K562 (cell line): ENCODE measurements around the gene NUP188. TPM values are rescaled to one million over a fixed set of nuclear protein-coding genes. Genes with fewer than 3 reads are reported as not detected.

Experiments used
- ATAC-seq: fragments of 200-7000 bp; cut with Tn5 transposase; 3 replicates; pipeline ENCODE4 v1.9.1; 2020; ENCODE audit warnings: moderate library complexity
- BruUV-seq: library from RNA; stranded (reverse); fragments of 400-500 nt; replicated peaks from 2 replicates; lab custom pipeline; 2021; lab: Mats Ljungman, UMichigan
- CTCF ChIA-PET: fragments of 300-600 bp; formaldehyde crosslinking; extraction: SDS; loops from one replicate; lab custom pipeline; 2021; ENCODE audit warnings: low intra/inter-chr PET ratio; lab: Yijun Ruan, JAX
- POLR2A ChIA-PET: fragments of 300-600, 350-650 bp; sonication (Branson Sonifier 250); formaldehyde crosslinking; extraction: SDS; loops from one replicate; lab custom pipeline; 2021; ENCODE audit warnings: antibody characterized with exemption, inconsistent platforms; lab: Yijun Ruan, JAX
- DNase-seq, 4 experiments: peaks; one replicate each; pipeline versions ENCODE4 v3.0.0 to v3.0.0-alpha.2; 2011 to 2018; ENCODE audit warnings: low spot score in 3 of 4, mixed read lengths in 3 of 4; ENCODE audit errors: extremely low read depth in 1 of 4
- FAIRE-seq: peaks from 2 replicates; lab custom pipeline; 2011; peaks lifted over from hg19 to GRCh38; lab: Jason Lieb, UNC
- H2AFZ ChIP-seq: 2 replicates; pipeline ENCODE4 v1.6.0; 2011; ENCODE audit warnings: low read depth, low read length, control low read depth, inconsistent platforms
- H3K27ac ChIP-seq: fragments of 200-600 bp; 3 replicates; pipeline ENCODE4 v1.8.0; 2011; ENCODE audit warnings: low read depth, mild to moderate bottlenecking, control low read depth, inconsistent platforms, low read length, moderate library complexity, mixed read lengths; ENCODE audit errors: extremely low read depth
- H3K27me3 ChIP-seq, 2 experiments: fragments of 300-600 bp in 1 of 2; 2 replicates in 1 of 2; 3 replicates in 1 of 2; pipeline versions ENCODE4 v1.6.0 to v1.8.0; 2011; ENCODE audit warnings: inconsistent platforms in 2 of 2, low read length in 2 of 2, mild to moderate bottlenecking in 1 of 2, mixed read lengths in 1 of 2, moderate library complexity in 1 of 2; ENCODE audit not compliant: control insufficient read depth in 2 of 2, insufficient read depth in 2 of 2
- H3K36me3 ChIP-seq: fragments of 300-600 bp; 3 replicates; pipeline ENCODE4 v1.8.0; 2011; ENCODE audit warnings: mild to moderate bottlenecking, low read length, inconsistent platforms; ENCODE audit not compliant: control insufficient read depth, insufficient read depth
- H3K4me1 ChIP-seq, 2 experiments: fragments of 200-600 bp in 1 of 2; replicated peaks in 1 of 2; 2 replicates in 1 of 2; 3 replicates in 1 of 2; pipeline versions ENCODE4 v1.5.1 to v1.8.0; 2011; ENCODE audit warnings: inconsistent platforms in 2 of 2, low read length in 2 of 2, mild to moderate bottlenecking in 1 of 2, mixed read lengths in 1 of 2, moderate library complexity in 1 of 2; ENCODE audit not compliant: control insufficient read depth in 2 of 2, insufficient read depth in 2 of 2
- H3K4me2 ChIP-seq: 2 replicates; pipeline ENCODE4 v1.6.1; 2011; ENCODE audit warnings: low read length, control low read depth, inconsistent platforms, mixed read lengths; ENCODE audit not compliant: insufficient read depth
- H3K4me3 ChIP-seq: fragments of 200-600 bp; sonication (generic), shearing (Covaris generic); 2 replicates; pipeline ENCODE4 v1.5.1; 2016; ENCODE audit warnings: control low read depth, inconsistent platforms
- H3K79me2 ChIP-seq: fragments of 200-600 bp; 3 replicates; pipeline ENCODE4 v1.8.0; 2011; ENCODE audit warnings: low read length, inconsistent platforms; ENCODE audit not compliant: control insufficient read depth, insufficient read depth
- H3K9ac ChIP-seq, 2 experiments: 2 replicates each; pipeline versions ENCODE4 v1.6.0 to v1.6.1; 2011; ENCODE audit warnings: low read depth in 2 of 2, low read length in 2 of 2, control low read depth in 1 of 2, inconsistent platforms in 1 of 2, mild to moderate bottlenecking in 1 of 2, mixed read lengths in 1 of 2; ENCODE audit not compliant: insufficient read depth in 1 of 2
- H3K9me1 ChIP-seq: one replicate; pipeline ENCODE4 v1.6.0; 2011; ENCODE audit warnings: inconsistent platforms, mild to moderate bottlenecking, low read length, moderate library complexity; ENCODE audit not compliant: control insufficient read depth, insufficient read depth
- H3K9me3 ChIP-seq: replicated peaks from 2 replicates; pipeline ENCODE4 v1.5.1; 2011; ENCODE audit warnings: low read depth, low read length, inconsistent platforms; ENCODE audit not compliant: control insufficient read depth, insufficient read depth
- H4K20me1 ChIP-seq: replicated peaks from 2 replicates; pipeline ENCODE4 v1.6.1; 2011; ENCODE audit warnings: low read length, inconsistent platforms, mixed read lengths; ENCODE audit not compliant: control insufficient read depth, insufficient read depth
- ARID1B ChIP-seq: fragments of 450-650 bp; IDR thresholded peaks from 2 replicates; pipeline ENCODE4 v1.6.1; 2016; ENCODE audit warnings: antibody characterized with exemption, mild to moderate bottlenecking, inconsistent platforms
- CBFA2T3 ChIP-seq: fragments of 450-650 bp; IDR thresholded peaks from 2 replicates; pipeline ENCODE4 v1.6.1; 2017
- CXXC5 ChIP-seq: fragments of 250-450 bp; sonication (Bioruptor Pico); IDR thresholded peaks from 2 replicates; pipeline ENCODE4 v1.8.0; 2022; ENCODE audit warnings: inconsistent platforms, mild to moderate bottlenecking, moderate library complexity
- DMBX1 ChIP-seq: fragments of 250-450 bp; sonication (Bioruptor Pico); IDR thresholded peaks from 2 replicates; pipeline ENCODE4 v1.8.0; 2022; ENCODE audit warnings: inconsistent platforms, mild to moderate bottlenecking, moderate library complexity, borderline replicate concordance
- JUND ChIP-seq, 2 experiments: IDR thresholded peaks; 2 replicates in 1 of 2; 3 replicates in 1 of 2; pipeline ENCODE4 v1.6.1; 2011; ENCODE audit warnings: borderline replicate concordance in 2 of 2, low read depth in 2 of 2, low read length in 2 of 2, improper control_type of control experiment in 1 of 2, missing biosample characterization in 1 of 2, missing genetic modification characterization in 1 of 2, missing genetic modification reagents in 1 of 2
- MTA2 ChIP-seq: fragments of 450-650 bp; IDR thresholded peaks from 2 replicates; pipeline ENCODE4 v1.6.1; 2016; ENCODE audit warnings: low read depth
- POLR2AphosphoS5 ChIP-seq: IDR thresholded peaks from 2 replicates; pipeline ENCODE4 v1.6.1; 2011; ENCODE audit warnings: mild to moderate bottlenecking, low read depth, low read length, moderate library complexity; ENCODE audit not compliant: control insufficient read depth, insufficient read depth
- TCF3 ChIP-seq: sonication (generic); formaldehyde crosslinking; IDR thresholded peaks from 2 replicates; pipeline ENCODE4 v1.4.0; 2020; ENCODE audit warnings: mild to moderate bottlenecking, missing genetic modification reagents
- ZFX ChIP-seq: sonication (generic); formaldehyde crosslinking; IDR thresholded peaks from 2 replicates; pipeline ENCODE4 v1.8.0; 2022; ENCODE audit warnings: mild to moderate bottlenecking, missing genetic modification reagents, moderate library complexity
- ZNF23 ChIP-seq: fragments of 250-450 bp; sonication (Bioruptor Pico); IDR thresholded peaks from 2 replicates; pipeline ENCODE4 v1.4.0; 2020; ENCODE audit warnings: mild to moderate bottlenecking
- WGBS: fragments of 100-300 bp; shearing (Covaris generic); methylation state at CpG from one replicate; pipeline ENCODE4 v1.1.6; 2016; ENCODE audit warnings: low coverage, mixed read lengths; ENCODE audit not compliant: insufficient coverage; ENCODE audit errors: missing lambda C conversion rate; 5-methylcytosine and 5-hydroxymethylcytosine counted together
- in situ Hi-C: fragments of 300-500 bp; cut with MboI; formaldehyde crosslinking; loops from 4 replicates; pipeline ENCODE4 v1.15.0; 2018; ENCODE audit warnings: inconsistent platforms, mixed read lengths
- intact Hi-C: fragments of 100-400 bp; cut with micrococcal nuclease; formaldehyde crosslinking; loops from 2 replicates; pipeline ENCODE4 v1.14.2; 2022
- polyA plus RNA-seq, 8 experiments: library from polyadenylated mRNA; depleted of rRNA in 4 of 8; stranded (reverse) in 5 of 8; unstranded in 3 of 8; fragments of >200 nt; fragmentation: Nextera tagmentation in 2 of 8; fragmentation: Illumina TruSeq in 1 of 8; extraction: Ambion mirVana in 2 of 8; extraction: Trizol in 1 of 8; gene quantifications; 2 replicates each; pipeline versions ENCODE4 v1.2.1 to v1.2.3, GENCODE V29; 2011 to 2014; ENCODE audit warnings: inconsistent platforms in 1 of 8, missing spikeins in 1 of 8
- total RNA-seq, 7 experiments: library from RNA; depleted of rRNA in 6 of 7; stranded (reverse); fragments of >200 nt in 6 of 7; fragmentation: Illumina TruSeq in 2 of 7; extraction: Trizol in 2 of 7; gene quantifications; 2 replicates each; pipeline versions ENCODE4 v1.2.1 to v1.2.3, GENCODE V29; 2011 to 2021; ENCODE audit warnings: low replicate concordance in 1 of 7
- TF ChIP-seq, protein P1 (sequence below): fragments of 450-650 bp; IDR thresholded peaks from 2 replicates; pipeline ENCODE4 v1.6.1; 2018; ENCODE audit not compliant: partially characterized antibody
- TF ChIP-seq, protein P2 (sequence below): fragments of 450-650 bp; IDR thresholded peaks from 2 replicates; pipeline ENCODE4 v1.7.1; 2018; ENCODE audit warnings: mild to moderate bottlenecking, low read depth; ENCODE audit not compliant: partially characterized antibody

The NUP188 gene
- total and polyA plus RNA-seq, 9 of the 15 experiments (the other 6 are each of a cell fraction or from before 2014, with no cell fraction given), result 11.7 to 135 (median 70.6) TPM

DNA sequence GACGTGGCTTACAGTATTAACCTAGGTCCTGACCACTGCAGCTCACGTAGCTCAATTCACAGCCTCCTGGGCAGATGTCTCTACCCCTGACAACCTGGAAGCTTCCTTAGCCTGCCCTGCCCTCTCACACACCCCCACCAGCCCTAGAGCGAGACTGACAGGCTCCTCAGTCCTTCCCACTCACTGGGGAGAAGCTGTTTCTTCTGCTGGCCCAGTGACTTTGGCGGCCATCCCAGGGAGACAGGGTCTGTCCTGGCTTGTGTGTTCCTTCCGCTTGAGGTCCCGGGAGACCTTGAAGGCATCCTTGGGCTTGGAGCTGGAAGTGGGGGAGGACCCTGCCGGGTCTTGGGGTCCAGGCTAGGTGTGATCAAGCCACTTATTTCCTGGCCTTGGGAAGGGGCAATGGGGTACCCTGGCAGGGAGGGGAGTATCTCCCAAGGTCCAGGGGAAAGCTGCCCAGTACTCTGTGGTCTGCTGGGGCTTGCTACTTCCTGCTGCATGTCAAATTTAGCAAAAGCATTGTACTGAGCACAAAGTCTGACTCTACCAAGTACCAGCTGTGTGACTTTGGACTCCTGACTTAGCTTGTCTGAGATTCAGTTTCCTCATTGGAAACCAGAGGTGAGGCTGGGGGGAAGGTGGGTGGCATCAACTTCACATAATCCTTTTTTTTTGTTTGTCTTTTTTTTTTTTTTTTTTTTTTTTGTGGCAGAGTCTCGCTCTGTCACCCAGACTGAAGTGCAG, 90.8 kb downstream of the NUP188 start (continued):
- TF ChIP-seq, protein P1, sequence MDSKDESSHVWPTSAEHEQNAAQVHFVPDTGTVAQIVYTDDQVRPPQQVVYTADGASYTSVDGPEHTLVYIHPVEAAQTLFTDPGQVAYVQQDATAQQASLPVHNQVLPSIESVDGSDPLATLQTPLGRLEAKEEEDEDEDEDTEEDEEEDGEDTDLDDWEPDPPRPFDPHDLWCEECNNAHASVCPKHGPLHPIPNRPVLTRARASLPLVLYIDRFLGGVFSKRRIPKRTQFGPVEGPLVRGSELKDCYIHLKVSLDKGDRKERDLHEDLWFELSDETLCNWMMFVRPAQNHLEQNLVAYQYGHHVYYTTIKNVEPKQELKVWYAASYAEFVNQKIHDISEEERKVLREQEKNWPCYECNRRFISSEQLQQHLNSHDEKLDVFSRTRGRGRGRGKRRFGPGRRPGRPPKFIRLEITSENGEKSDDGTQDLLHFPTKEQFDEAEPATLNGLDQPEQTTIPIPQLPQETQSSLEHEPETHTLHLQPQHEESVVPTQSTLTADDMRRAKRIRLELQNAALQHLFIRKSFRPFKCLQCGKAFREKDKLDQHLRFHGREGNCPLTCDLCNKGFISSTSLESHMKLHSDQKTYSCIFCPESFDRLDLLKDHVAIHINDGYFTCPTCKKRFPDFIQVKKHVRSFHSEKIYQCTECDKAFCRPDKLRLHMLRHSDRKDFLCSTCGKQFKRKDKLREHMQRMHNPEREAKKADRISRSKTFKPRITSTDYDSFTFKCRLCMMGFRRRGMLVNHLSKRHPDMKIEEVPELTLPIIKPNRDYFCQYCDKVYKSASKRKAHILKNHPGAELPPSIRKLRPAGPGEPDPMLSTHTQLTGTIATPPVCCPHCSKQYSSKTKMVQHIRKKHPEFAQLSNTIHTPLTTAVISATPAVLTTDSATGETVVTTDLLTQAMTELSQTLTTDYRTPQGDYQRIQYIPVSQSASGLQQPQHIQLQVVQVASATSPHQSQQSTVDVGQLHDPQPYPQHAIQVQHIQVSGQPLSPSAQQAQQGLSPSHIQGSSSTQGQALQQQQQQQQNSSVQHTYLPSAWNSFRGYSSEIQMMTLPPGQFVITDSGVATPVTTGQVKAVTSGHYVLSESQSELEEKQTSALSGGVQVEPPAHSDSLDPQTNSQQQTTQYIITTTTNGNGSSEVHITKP, result peak; percentile 10
- TF ChIP-seq, all 486 proteins: peak for 4

DNA sequence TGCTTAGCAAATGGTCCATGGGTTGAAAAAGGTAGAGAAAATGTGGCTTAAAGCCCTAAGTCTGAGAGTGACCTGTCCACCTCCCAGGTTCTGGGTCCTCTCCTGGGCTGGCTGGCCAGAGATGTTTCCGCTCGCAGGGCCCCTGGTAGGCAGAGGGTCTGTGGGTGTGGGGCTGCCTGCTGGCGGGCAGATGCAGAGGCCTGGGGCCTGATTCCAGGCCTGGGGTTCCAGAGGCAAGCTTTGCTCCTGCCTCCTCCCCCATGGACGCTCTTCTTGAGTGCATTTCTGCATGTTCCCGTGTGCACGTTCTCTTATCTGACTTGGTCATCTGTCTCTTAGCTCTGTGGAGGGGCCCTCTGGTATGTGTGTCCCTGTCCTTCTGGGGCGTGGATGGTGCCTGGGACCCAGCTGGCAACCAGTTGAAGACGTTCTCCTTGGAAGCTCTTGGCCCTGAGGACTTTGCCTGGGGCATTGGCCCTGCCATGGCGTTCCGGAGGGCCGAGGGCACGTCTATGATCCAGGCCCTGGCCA, 92.7 kb downstream of the NUP188 start:
- H3K27ac ChIP-seq, result peak overlapping the region; percentile 74
- DNase-seq (peak; percentile 70 to 83 (median 77)), ATAC-seq (peak; percentile 49), FAIRE-seq (peak; percentile 84)
- no peaks in the 10 kb centered on the region for H3K9me3 ChIP-seq
- H4K20me1 ChIP-seq, result no peaks in the 10 kb centered on the region; the same call in 1 of the 2 replicates
- POLR2A ChIA-PET, result interaction anchor here (0.6 to 1.2 kb wide), 5 partner anchors 9 to 92 kb away, joined by 3 to 6 read pairs (median 4); partner anchors contain the start of gene SH3GLB2
- H3K36me3 ChIP-seq, result peaks cover 48% of the 10 kb centered on the region; the same call in 2 of the 3 replicates
- H3K9me1 ChIP-seq, result peaks cover 4% of the 10 kb centered on the region
- peaks cover 27 to 44% of the 10 kb centered on the region in 2 experiments for H3K4me1 ChIP-seq
- H2AFZ ChIP-seq, result peak overlapping the region; percentile 27
- CTCF ChIA-PET, result interaction anchor here (0.6 kb wide), 1 partner anchor 32 kb away, joined by 3 read pairs; no protein-coding TSS in a partner anchor
- 21% methylated on average over 12 of the region's 12 CpGs for WGBS
- H3K9ac ChIP-seq, result peak overlapping the region; percentile 54 to 90
- H3K4me2 ChIP-seq, result peak overlapping the region; percentile 79
- H3K4me3 ChIP-seq, result peak overlapping the region; percentile 15; the same call in 1 of the 2 replicates
- in situ Hi-C loops, result no loop called here
- peaks cover 49% of the 10 kb centered on the region for H3K79me2 ChIP-seq
- no peaks in the 10 kb centered on the region for H3K27me3 ChIP-seq
- BruUV-seq, result no TSS peak
- intact Hi-C loops, result no loop called here
- TF ChIP-seq, protein P2, sequence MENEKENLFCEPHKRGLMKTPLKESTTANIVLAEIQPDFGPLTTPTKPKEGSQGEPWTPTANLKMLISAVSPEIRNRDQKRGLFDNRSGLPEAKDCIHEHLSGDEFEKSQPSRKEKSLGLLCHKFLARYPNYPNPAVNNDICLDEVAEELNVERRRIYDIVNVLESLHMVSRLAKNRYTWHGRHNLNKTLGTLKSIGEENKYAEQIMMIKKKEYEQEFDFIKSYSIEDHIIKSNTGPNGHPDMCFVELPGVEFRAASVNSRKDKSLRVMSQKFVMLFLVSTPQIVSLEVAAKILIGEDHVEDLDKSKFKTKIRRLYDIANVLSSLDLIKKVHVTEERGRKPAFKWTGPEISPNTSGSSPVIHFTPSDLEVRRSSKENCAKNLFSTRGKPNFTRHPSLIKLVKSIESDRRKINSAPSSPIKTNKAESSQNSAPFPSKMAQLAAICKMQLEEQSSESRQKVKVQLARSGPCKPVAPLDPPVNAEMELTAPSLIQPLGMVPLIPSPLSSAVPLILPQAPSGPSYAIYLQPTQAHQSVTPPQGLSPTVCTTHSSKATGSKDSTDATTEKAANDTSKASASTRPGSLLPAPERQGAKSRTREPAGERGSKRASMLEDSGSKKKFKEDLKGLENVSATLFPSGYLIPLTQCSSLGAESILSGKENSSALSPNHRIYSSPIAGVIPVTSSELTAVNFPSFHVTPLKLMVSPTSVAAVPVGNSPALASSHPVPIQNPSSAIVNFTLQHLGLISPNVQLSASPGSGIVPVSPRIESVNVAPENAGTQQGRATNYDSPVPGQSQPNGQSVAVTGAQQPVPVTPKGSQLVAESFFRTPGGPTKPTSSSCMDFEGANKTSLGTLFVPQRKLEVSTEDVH, result no peak
- peak; percentile 89 for TF ChIP-seq CXXC5 (CRISPR knock-in tag)
- peak; percentile 55 for TF ChIP-seq MTA2
- TF ChIP-seq ARID1B, result peak; percentile 79
- TF ChIP-seq TCF3 (CRISPR knock-in tag), result peak; percentile 73
- TF ChIP-seq POLR2AphosphoS5, result 0 out of 2 replicates have a peak, but pooled peaks have one; percentile 24
- peak; percentile 77 for TF ChIP-seq CBFA2T3
- no peak for TF ChIP-seq ZNF23
- 0 out of 2 replicates have a peak, but pooled peaks have one; percentile 26 for TF ChIP-seq DMBX1 (CRISPR knock-in tag)
- no peak for TF ChIP-seq JUND (IDR thresholded peaks at IDR 0.05; ENCODE audit: borderline replicate concordance, low read depth, low read length)
- TF ChIP-seq JUND (tag; IDR thresholded peaks at IDR 0.05; ENCODE audit: borderline replicate concordance, low read depth, low read length), result peak; percentile 36; the same call in 1 of the 3 replicates
- TF ChIP-seq ZFX (CRISPR knock-in tag), result no peak
